NCI-H1417 treated with DMSO at 0.1 percent for 48 hours (cell line): ENCODE data around the gene CEP120.
"Not testable (repeated sequence)": the region's sequence is repeated elsewhere in the genome, so short reads cannot be mapped to it uniquely, and the experiment has no call there.

ENCODE experiments used
- DNase-seq: peaks from one replicate; lab custom pipeline; 2025; lab: John Stamatoyannopoulos, UW

The CEP120 gene

DNA sequence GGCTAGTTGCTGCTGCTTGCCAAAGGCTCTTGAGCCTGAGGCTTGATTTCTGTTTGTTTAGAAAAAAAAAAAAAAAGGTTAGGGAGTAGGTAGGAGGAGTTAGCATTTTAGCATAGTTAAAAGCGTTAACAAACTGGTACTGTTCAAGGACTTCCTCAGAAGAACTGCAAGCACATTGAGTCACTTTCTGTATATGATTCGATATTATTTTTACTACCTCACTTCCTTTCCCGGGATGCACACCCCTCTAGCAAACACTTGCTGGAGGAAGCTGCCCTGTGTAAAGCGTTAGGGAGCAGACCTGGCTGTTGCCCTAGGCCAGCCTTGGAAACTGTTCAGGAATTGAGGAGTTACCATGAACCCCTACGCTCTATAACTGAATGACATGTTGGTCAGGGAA lies 15.7 kb upstream of the CEP120 start:
- DNase-seq = no peak

GRCh38 chr5:123438244-123438643 lies 15.0 kb upstream of the CEP120 start:
- DNase-seq = no peak

GRCh38 chr5:123436201-123436600 lies 13.0 kb upstream of the CEP120 start:
- no peak for DNase-seq

GRCh38 chr5:123434796-123435195 lies 11.6 kb upstream of the CEP120 start:
- DNase-seq = no peak

GRCh38 chr5:123433596-123433995 lies 10.4 kb upstream of the CEP120 start:
- no peak for DNase-seq

DNA sequence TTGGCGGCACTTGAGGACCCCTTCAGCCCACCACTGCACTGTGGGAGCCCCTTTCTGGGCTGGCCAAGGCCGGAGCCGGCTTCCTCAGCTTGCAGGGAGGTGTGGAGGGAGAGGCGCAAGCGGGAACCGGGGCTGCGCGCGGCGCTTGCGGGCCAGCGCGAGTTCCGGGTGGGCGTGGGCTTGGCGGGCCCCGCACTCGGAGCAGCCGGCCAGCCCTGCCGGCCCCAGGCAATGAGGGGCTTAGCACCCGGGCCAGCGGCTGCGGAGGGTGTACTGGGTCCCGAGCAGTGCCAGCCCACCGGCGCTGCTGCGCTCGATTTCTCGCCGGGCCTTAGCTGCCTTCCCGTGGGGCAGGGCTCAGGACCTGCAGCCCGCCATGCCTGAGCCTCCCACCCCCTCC lies 7.2 kb upstream of the CEP120 start:
- DNase-seq = not testable (repeated sequence)

GRCh38 chr5:123429993-123430392 lies 6.8 kb upstream of the CEP120 start:
- no peak for DNase-seq

- DNase-seq = no peak
Measured at GRCh38 chr5:123429221-123429954, 6.2 kb upstream of the CEP120 start.

DNA sequence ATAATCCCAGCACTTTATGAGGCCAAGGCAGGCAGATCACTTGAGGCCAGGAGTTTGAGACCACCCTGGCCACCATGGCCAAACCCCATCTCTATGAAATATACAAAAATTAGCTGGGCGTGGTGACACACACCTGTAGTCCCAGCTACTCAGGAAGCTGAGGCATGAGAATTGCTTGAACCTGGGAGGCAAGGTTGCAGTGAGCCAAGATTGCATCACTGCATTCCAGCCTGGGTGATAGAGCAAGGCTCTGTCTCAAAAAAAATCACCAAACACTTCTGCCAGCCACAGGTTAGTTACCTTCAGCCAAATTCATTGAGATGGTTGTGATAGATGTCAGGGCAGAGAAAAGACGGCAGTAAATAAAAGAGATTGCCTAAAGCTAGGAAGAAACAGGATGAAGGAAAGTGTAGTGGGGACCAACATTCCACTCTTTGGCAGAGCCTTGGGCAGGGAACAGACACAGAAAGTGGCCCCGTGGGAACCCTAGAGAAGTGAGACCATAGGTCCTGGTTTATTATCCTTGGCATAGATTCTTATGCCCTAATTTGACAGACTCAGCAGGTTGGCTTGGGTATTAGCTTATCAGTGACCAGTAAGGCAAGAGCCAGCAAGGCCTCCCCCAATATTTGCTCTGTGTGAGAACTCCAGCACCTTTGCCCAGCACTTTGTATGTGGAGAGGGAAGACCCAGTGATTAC lies 5.5 kb upstream of the CEP120 start:
- no peak for DNase-seq

DNA sequence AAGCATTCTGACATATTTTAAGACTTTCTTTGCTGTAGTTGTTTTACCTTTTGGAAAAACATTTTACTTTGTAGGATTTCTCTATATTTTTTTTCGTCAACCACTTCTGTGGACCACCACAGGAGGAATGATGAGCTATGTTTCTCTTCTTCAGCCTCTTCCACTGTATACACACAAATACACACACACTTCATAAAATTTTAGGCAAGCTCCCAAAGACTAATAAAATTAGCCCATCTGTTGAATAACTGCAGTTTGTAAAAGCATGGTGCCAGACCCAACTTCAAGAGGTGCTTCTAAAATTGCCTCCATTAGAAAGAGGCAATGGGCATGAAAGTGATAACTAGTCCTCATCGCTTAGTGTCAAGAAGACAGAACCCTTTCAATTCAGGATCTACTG lies 4.1 kb upstream of the CEP120 start:
- DNase-seq = no peak

DNA sequence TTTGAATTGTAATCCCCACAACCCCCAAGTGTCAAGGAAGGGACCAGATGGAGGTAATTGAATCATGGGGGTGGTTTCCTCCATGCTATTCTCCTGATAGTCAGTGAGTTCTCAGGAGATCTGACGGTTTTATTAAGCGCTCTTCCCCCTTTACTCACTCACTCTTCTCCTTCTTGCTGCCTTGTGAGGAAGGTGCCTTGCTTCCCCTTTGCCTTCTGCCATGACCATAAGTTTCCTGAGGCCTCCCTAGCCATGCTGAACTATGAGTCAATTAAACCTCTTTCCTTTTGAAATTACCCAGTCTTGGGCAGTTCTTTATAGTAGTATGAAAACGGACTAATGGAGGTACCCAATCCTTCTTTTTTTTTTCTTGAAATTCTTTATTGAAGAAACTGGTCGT lies 2.2 kb upstream of the CEP120 start:
- no peak for DNase-seq

GRCh38 chr5:123422433-123423277 lies 548 bp downstream of the CEP120 start:
- no peak for DNase-seq

GRCh38 chr5:123421773-123422172 lies 1.4 kb downstream of the CEP120 start:
- no peak for DNase-seq

DNA sequence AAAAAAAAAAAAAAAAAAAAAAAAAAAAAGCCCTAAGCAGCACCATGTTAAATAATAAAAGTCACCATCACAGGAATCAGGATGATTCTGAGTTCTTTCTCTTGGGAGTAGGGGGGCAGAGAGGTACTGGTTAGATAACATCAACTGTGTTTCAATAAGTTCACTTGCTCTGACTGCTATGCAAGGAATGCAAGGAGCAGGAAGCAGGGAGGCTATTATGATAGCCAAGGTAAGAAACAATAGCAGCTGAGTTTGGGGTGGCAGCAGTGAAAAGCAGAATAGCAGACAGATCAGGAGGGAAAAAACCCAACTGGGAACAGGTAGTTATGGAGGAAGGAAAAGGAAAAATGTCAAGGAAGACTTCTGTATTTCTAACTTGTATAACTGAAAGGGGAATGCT lies 8.2 kb downstream of the CEP120 start:
- no peak for DNase-seq

DNA sequence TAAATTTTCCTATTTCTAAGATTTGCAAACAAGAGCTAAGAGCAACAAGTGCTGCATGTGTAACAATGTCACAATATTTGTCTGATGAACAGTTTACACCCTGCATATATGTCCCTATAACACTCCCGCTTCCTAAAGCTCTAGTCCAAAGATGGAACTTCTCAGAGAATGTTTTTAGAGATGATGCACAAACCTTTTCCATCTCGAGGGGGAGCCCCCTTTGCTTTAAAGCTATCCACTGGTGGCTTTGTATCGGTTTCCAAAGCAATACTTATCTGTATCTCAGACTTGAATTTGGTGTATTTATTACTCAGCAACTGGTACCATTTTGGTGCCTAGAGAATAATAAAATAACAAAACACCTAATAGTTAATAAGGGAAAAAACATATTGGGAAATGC lies 11.0 kb downstream of the CEP120 start:
- DNase-seq = no peak

- not testable (repeated sequence) for DNase-seq
Measured at GRCh38 chr5:123401999-123402398, 21.2 kb downstream of the CEP120 start.

DNA sequence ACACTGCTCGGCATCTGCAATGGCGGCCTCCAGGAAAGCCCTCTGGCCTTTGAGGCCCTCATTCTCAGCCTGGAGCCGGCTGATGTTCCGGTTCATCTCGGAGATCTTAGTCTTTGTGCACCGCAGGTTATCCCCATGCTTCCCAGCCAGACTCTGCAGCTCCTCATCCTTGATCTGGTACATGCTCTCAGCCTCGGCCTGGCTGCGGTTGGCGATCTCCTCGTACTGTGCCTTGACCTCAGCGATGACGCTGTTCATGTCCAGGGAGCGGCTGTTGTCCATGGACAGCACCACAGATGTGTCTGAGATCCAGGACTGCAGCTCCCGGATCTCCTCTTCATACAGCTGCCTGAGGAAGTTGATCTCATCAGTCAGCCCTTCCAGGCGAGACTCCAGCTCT lies 21.9 kb downstream of the CEP120 start:
- DNase-seq = no peak

DNA sequence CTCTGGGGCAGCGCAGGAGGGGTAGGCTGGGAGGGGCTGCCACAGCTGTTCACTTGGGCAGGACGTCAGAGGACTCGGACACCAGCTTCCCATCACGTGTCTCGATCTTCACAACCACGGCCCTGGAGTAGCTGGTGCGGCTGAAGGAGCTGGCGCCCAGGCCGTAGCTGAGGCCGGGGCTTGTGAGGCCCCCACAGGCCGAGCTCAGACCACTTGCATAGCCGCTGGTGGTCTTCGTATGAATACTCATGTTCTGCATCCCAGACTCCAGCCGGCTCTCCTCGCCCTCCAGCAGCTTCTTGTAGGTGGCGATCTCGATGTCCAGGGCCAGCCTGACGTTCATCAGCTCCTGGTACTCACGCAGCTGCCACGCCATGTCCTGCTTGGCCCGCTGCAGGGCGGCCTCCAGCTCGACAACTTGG lies 22.3 kb downstream of the CEP120 start:
- not testable (repeated sequence) for DNase-seq

GRCh38 chr5:123398058-123398733 lies 25.0 kb downstream of the CEP120 start:
- no peak for DNase-seq

DNA sequence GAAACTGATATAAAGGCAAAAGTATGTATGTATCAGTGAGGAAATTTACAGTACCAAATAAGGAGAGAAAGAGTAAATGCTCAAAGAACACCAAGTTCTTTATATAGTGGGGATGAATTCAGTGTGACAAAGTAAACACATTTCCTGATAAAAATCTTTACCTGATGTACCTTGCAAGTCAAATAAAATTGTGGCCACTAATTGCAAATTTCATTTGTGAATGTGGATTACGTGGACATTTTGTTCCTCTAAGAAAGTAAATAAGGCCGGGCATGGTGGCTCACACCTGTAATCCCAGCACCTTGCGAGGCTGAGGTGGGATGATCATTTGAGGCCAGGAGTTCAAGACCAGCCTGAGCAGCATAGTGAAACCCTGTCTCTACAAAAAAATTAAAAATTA lies 25.7 kb downstream of the CEP120 start:
- no peak for DNase-seq

GRCh38 chr5:123391009-123391408 lies 32.2 kb downstream of the CEP120 start:
- DNase-seq = no peak

- DNase-seq = no peak
Measured at GRCh38 chr5:123389794-123390193, 33.4 kb downstream of the CEP120 start.
